GM18511 (cell line): ENCODE data around the gene HHIPL1.
"Not testable (repeated sequence)": the region's sequence is repeated elsewhere in the genome, so short reads cannot be mapped to it uniquely, and the experiment has no call there.

ENCODE experiments used
- ATAC-seq: cut with Tn5 transposase; IDR thresholded peaks from one replicate; pipeline ENCODE4 v1.9.1; 2021; ENCODE audit warnings: mild to moderate bottlenecking, moderate library complexity; ENCODE audit not compliant: unreplicated experiment

HHIPL1 gene

DNA sequence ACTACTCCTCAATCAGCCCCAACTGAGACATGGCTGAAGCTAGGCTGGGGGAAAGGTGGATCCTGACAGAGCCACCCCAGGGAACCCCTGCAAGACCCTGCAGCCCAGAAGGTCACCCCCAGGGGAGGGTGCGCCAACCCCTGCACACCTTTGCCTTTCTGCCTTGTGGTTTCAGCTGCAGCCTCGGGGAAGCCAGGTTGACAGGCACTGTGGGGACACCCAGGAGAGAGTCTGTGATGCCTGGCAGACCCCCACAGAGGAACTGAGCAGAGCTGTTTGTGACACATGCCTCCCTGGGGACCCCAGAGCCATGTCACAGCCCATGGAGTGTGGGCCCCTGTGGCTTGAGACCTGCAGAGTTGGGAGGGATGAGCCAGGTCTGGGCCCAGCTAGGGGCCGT is 11.8 kb upstream of the HHIPL1 start:
- ATAC-seq: no peak

DNA sequence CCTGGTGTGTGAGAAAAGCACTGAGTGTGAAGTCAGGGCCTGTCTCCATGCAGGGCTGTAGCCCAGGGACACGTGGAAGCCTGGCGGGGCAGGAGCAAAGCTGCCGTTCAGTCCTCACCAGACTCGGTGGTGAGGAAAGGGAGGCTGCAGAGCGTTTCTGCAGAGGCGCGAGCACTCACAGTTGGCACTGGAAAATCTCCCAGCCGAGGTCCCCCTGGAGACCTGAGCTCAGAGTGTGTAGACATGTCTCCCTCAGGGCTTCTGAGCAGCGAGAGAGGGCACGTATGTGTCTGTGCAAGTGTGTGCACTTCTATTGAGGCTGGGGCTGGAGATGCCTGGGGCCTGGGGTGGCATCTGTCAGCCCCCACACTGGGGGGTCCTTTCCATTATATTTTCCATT is 11.0 kb upstream of the HHIPL1 start:
- no peak for ATAC-seq

DNA sequence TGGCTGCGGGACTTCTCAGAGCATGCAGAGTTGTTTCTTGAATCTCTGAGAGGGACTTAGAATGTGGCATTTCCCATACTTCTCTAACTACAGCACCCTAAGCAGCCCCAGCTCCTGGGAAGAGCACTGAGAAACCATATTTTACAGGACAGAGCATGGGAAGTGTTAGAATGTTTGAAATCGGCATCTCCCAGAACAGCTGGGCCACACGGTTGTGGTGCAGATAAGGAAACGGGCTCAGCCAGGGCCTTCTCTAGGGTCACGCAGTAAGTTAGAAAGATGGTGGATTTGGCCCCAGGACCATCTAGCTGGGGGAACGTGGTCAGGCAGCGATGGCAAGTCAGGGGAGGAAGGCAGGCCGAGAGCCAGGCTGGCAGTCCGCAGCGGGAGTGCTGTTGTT is 10.5 kb upstream of the HHIPL1 start:
- no peak for ATAC-seq

GRCh38 chr14:99635116-99635515 is 9.8 kb upstream of the HHIPL1 start:
- no peak for ATAC-seq

DNA sequence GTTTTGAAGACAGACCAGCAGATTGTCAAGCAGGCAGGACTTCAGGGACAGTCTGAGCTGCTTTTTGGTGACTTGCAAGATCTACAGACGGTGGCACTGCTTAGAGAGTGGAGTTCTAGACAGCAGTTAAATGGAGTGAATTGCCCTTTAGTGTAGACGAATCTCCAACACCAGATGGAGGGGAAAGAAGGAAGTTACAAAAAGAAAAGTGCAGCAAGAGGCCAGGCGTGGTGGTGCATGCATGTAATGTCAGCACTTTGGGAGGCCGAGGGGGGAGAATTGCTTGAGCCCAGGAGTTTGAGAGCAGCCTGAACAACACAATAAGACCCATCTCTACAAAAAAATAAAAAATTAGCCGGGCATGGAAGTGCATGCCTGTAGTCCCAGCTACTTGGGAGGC is 8.4 kb upstream of the HHIPL1 start:
- ATAC-seq: no peak

DNA sequence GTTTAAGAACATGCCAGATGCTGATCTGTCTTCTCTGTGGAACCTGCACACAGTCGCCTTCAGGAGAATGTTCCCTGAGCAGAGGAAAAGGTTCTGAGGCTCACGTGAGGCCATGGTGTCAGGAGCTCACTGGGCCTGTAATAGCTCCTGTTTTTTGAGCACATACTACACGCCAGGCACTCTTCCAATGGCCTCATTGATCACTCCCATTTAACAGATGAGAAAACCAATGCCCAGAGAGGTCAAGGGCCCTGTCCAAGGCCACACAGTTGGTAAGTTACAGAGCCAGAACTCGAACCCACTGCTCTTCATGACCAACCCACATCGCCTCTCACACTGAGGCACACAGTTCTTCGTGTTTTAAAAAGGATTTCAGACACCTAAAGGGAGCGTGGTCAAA is 7.3 kb upstream of the HHIPL1 start:
- no peak for ATAC-seq

- not testable (repeated sequence) for ATAC-seq
Observed at GRCh38 chr14:99642771-99643170, 2.2 kb upstream of the HHIPL1 start.

DNA sequence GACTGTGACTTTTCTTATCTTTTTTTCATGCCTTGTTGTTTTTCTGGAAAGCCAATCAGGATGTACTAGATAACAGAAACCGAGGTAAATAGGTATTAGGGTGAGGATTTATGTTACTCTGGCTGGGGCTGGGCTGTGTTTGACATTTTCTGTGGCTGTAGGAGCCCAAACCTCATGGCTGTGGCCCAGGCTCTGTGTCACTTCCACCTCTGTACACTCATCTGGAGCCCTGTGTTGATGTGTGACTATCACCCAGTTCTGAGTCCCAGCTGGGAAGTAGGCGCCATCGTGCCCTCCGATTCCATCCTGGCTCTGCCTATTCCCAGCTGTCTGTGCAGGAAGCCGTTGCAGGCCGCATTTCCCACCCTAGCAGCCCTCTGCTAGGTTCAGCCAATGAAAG is 1.6 kb upstream of the HHIPL1 start:
- no peak for ATAC-seq

DNA sequence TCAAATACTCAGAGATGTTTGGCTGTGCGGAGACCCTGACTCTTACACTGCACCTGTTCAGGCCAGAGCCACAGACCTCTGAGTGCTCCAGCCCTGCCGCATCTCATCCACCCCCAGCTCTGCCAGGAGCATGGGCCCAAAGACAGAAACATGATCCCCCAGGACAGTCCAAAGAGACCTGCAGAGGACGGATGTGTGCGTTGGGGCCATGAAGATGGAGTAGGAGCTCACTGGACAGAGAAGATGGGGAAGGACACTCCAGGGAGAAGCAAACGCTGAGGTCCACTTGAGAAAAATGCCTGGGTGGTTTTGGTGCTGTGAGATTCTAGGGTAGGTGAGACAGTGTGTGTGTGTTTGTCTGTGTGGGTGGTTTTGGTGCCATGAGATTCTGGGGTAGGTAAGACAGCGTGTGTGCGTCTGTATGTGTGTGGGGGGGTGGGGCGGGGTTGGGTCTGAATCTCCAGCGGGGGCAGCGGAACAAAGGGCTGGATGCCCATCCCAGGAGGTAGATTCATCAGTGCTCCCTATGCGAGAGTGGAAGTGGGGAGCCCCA is 818 bp upstream of the HHIPL1 start:
- ATAC-seq: no peak

GRCh38 chr14:99645545-99646505 is 896 bp downstream of the HHIPL1 start:
- ATAC-seq: no peak

DNA sequence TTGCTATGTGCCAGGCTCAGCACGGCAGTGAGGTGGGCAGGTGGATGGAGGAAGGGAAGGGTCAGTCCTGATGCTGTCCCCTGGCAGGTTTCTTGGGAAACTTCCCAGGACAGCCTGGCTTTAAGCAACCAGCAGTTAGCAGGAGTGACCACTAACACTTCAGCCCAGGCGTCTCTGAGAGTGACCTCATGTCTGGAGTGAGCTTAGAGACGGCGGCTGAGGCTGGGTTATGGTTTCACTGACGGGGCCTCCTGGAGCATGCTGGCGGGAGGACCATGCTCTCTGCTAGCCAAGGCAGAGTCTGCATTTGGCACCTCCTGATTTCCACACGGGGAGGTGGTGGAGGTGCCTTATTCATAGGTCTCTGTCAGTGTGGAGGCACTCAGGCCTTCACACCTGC is 2.5 kb downstream of the HHIPL1 start:
- no peak for ATAC-seq

GRCh38 chr14:99648027-99648784 is 3.3 kb downstream of the HHIPL1 start:
- no peak for ATAC-seq

DNA sequence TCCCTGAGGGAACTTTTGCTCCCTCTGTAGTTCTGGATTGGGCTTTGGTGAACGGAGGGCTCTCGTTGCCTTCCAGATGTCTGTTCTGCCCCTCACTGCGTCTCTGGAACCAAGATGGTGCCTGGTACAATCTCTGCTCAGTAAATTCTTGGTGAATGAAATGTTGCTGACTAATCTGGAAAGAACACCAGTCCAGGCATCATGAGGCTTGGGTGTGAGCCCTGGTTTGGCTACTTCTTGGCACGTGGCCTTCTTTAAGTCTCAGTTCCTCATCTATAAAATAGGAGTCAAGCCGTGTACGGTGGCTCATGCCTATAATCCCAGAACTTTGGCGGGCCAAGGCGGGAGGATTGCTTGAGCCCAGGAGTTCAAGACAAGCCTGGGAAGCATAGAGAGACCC is 4.3 kb downstream of the HHIPL1 start:
- peak; percentile 66 for ATAC-seq

DNA sequence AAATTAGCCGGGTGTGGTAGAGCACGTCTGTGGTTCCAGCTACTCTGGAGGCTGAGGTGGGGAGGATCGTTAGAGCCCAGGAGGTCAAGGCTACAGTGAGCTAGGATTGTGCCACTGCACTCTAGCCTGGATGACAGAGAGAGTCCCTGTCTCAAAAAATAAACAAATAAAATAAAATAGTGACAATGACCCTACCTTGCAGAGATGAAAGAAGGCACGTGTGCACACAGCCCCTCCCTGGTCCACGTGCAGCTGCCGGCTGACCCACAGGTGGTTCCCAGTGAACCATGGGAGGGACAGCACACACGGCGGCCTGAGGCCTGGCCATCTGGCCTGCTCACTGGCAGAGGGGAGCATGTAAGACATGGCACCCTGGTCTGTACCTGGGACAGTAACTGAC is 4.7 kb downstream of the HHIPL1 start:
- ATAC-seq: no peak

DNA sequence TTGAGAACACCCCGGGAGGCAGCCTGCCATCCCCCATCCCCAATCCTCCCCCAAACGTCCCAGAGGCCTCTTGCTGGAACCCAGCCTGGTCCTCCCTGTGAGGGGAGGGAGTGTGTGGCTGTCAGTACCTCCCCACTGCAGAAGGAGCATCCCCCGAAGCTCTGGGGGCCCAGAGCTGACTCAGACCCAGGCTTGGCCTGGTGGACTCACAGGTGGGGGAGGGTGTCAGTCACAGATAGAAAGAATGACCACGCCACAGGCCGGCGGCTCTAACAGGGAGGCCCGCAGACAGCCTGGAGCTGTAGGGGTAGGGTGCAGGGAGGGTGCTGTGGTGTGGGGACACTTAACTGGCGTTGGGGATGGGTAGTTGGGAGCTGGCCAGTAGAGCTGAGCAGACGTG is 5.3 kb downstream of the HHIPL1 start:
- ATAC-seq: no peak

- ATAC-seq: no peak
Observed at GRCh38 chr14:99651953-99652746, 7.2 kb downstream of the HHIPL1 start.

DNA sequence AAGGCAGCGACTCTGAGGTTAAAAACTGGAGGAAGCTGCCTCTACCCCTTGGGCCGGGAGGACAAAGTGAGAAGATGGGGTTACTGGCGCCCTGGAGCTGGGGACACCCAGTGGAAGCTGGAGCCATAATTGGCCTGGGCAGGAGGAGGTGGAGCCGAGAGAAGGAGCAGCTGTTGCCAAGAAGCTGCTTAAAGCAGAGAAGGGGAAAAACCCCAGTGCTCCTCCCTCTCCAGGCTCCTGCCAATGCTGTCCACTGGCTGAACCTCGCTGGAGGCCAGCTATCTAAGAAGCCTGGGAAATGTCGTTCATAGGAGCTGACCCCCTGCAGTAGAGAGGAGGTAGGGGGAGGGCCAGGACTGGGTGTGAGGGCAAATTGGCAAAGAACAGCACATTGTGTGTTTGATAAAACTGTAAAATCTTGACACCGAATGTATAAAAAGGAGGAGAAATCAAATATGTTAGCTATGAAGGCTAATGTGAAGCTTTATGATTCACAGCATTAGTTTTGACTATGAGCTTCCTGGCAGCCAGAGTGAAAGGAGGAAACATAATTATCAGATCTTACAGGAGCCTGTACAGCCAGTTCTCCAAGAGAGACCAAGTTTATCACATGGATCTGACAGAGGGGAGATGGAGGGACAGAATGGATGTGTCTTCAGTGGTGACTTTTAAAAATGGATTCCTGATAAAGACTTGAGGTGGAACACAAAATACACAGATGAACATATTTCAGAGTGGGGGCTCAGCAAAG is 9.5 kb downstream of the HHIPL1 start:
- ATAC-seq: no peak

DNA sequence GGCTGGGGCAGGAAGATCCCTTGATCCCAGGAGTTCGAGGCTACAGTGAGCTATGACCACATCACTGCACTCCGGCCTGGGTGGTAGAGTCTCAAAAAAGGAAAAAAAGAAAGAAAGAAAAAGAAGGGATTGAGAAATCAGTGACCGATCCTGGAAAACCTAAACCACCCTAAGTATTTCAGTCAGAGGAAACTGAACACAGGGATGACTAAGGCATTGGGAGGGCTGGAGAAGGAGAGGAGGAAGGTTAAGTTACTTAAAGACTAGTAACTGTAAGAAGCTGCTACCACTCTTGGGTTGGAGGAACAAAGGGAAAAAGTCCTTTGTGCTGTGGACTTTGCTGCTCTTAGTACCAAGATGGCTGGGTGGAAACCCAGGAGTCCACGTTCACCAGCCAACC is 10.6 kb downstream of the HHIPL1 start:
- no peak for ATAC-seq

DNA sequence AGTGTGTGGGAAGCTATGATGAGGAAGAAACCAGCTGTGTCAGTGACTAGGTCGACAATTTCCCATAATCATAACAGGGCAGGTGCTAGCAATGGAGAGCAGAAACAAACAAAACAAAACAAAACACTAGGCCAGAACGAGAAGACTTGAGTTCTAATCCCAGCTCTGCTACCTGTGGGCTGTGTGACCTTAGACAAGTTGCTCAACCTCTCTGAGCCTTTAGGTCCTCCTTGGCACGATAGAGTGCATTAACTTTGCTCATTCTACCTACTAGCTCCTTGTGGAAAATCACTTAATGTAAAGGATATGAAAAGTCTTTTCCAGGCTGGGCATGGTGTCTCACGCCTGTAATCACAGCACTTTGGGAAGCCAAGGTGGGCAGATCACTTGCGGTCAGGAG is 11.2 kb downstream of the HHIPL1 start:
- no peak for ATAC-seq

GRCh38 chr14:99657645-99658155 is 12.8 kb downstream of the HHIPL1 start:
- ATAC-seq: no peak
